ENCODE results near the gene RAVER2.

DNA sequence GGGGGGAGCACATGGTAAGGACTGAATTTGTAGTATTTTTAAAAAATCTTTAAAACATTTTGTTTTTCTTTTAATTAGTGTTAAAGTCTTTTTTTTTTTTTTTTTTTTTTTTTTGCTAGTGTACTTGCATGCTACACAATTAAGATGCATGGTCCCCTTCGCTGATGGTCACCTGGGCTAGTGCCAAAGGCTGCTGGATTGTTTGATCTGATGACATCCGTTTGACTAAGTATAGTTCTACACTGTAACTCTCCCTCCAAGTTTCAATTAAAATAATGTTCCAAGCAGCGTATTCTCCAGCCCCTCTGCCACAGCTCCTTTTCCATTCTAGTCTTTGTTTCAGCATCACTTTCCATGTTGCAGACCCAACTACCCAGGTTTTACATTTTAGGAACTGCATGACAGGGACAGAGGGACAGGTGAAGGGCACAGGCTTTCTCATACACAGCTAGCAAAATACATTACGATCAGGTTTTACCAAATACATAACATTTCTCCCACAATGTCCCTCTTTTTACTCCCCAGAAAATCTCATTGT is 852 bp upstream of the RAVER2 start:
- TF ChIP-seq, protein P1, sequence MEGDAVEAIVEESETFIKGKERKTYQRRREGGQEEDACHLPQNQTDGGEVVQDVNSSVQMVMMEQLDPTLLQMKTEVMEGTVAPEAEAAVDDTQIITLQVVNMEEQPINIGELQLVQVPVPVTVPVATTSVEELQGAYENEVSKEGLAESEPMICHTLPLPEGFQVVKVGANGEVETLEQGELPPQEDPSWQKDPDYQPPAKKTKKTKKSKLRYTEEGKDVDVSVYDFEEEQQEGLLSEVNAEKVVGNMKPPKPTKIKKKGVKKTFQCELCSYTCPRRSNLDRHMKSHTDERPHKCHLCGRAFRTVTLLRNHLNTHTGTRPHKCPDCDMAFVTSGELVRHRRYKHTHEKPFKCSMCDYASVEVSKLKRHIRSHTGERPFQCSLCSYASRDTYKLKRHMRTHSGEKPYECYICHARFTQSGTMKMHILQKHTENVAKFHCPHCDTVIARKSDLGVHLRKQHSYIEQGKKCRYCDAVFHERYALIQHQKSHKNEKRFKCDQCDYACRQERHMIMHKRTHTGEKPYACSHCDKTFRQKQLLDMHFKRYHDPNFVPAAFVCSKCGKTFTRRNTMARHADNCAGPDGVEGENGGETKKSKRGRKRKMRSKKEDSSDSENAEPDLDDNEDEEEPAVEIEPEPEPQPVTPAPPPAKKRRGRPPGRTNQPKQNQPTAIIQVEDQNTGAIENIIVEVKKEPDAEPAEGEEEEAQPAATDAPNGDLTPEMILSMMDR (conservative IDR thresholded peaks at IDR 0.05 in 1 of 2, IDR thresholded peaks at IDR 0.05 in 1 of 2; ENCODE audit: extremely low read depth in 1 of 2, insufficient read depth in 1 of 2, low read depth in 1 of 2, low read length in 2 of 2) = no peak
- TF ChIP-seq EZH2 (IDR thresholded peaks at IDR 0.05; ENCODE audit: borderline replicate concordance, low read length) = no peak
